Esophagus squamous epithelium (tissue), 5 donors: ENCODE measurements around the gene MVB12B. TPM values are rescaled to one million over a fixed set of nuclear protein-coding genes. Genes with fewer than 3 reads are reported as not detected.
"Not testable (repeated sequence)": the region's sequence is repeated elsewhere in the genome, so short reads cannot be mapped to it uniquely, and the experiment has no call there.

Source experiments
- DNase-seq: peaks from one replicate; lab custom pipeline; 2025; lab: John Stamatoyannopoulos, UW
- H3K27ac ChIP-seq, 4 donors: fragments of 200-600 bp; sonication (generic); one replicate each; pipeline ENCODE4 v1.5.1; 2016 to 2019; ENCODE audit warnings: mild to moderate bottlenecking in 1 of 4
- H3K27me3 ChIP-seq, 4 donors: fragments of 200-600 bp; sonication (generic); 1 replicate in 3 of 4; 2 replicates in 1 of 4; pipeline versions ENCODE4 v1.5.1 to v1.6.0; 2017 to 2021; ENCODE audit warnings: antibody characterized with exemption in 1 of 4
- H3K36me3 ChIP-seq, 3 donors: fragments of 200-600 bp; sonication (generic); one replicate each; pipeline ENCODE4 v1.5.1; 2016 to 2019
- H3K4me1 ChIP-seq, 3 donors: fragments of 200-600 bp; sonication (generic); one replicate each; pipeline ENCODE4 v1.5.1; 2017 to 2019
- H3K4me3 ChIP-seq, 4 donors: fragments of 200-600 bp; sonication (generic); 1 replicate in 3 of 4; 2 replicates in 1 of 4; pipeline ENCODE4 v1.5.1; 2016 to 2019; ENCODE audit warnings: mild to moderate bottlenecking in 2 of 4, moderate library complexity in 1 of 4
- H3K9me3 ChIP-seq, 3 donors: fragments of 200-600 bp; sonication (generic); one replicate each; pipeline ENCODE4 v1.5.1; 2016 to 2019
- CTCF ChIP-seq, 6 experiments: fragments of 450-650 bp in 4 of 6; fragments of 200-600 bp in 2 of 6; sonication (generic) in 2 of 6; IDR thresholded peaks; one replicate each; pipeline ENCODE4 v1.5.1; 2016 to 2019; ENCODE audit warnings: antibody characterized with exemption in 6 of 6, mild to moderate bottlenecking in 4 of 6, moderate library complexity in 4 of 6
- POLR2A ChIP-seq, 4 donors: fragments of 450-650 bp; IDR thresholded peaks; one replicate each; pipeline ENCODE4 v1.6.1; 2017; ENCODE audit warnings: antibody characterized with exemption in 4 of 4, mild to moderate bottlenecking in 4 of 4, moderate library complexity in 3 of 4
- WGBS, 2 donors: methylation state at CpG; one replicate each; pipeline ENCODE4 v1.1.5; 2018; 5-methylcytosine and 5-hydroxymethylcytosine counted together
- intact Hi-C: fragments of 100-400 bp; cut with DNase I; formaldehyde crosslinking; loops from one replicate; pipeline ENCODE4 v1.15.0; 2022
- total RNA-seq, 4 donors: library from RNA; depleted of rRNA; stranded (reverse); fragments of >200 nt; gene quantifications; one replicate each; pipeline ENCODE4 v1.1.0, GENCODE V29; 2016
- donor health status: DM: yes; HTN: yes; CAD: no.

The MVB12B gene
- total RNA-seq, result 10 to 100 TPM in 1 of 4 donors, 1 to 10 TPM in 3; 3.2 to 13.2 (median 5.3) TPM

DNA sequence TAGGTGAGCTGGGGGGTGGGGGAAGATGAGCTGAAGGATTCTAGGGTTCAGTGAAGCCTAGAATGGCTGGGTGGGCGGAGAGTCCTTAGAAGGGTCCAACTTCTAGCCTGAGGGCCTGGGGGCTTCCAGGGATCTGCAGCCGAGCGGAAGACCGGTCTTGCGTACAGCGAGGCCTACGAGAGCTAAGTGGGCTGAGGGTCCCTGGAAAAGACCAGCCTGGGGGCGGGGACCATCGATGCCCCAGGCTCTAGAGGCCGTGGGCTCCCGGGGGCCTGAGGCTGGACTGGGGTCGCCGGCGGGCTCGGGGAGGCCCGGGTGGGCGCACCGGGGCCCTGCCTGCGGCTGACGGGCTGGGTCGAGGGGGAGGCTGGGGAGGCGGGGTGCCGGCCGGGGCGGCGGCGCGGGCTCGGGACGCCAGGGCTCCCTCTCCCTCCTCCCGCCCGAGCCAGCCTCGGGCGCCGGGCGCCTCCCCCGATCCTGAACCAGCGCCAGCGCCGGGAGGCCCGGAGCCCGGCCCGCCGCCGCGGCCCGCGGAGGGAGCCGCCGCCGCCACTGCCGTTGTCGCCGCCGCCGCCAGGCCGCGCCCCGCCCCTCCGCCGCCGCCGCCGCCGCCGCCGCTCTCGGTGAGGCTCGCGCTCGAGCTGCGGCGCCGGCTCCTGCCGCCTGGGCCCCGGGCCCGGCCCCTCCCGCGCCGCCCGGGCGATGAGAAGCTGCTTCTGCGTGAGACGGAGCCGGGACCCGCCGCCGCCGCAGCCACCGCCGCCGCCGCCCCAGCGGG lies at the start of gene MVB12B:
Gene MVB12B (plus strand): TSS at position 602 of the 778 bp plus-strand sequence. CDS start 101 bp downstream, at position 703.
- Histone ChIP-seq H3K9me3 (peaks cover 0 to 11% (median 11%) of the 10 kb centered on the region in 3 donors), H3K27me3 (no peaks in the 10 kb centered on the region), H3K4me3 (peak within 1 kb of the TSS; percentile 48 to 81 (median 62)), H3K36me3 (no peaks in the 10 kb centered on the region), H3K27ac (peak within 1 kb of the TSS; percentile 81 to 90 (median 88)), H3K4me1 (peaks cover 6 to 44% (median 14%) of the 10 kb centered on the region in 3 donors)
- no peak for DNase-seq
- TF ChIP-seq CTCF (IDR thresholded peaks at IDR 0.05) (no peak), POLR2A (IDR thresholded peaks at IDR 0.05) (no peak)
- intact Hi-C loops, result no loop called here
- WGBS, 2 donors, result 28 to 67% methylated on average over 1 to 3 of the region's 94 CpGs

- no peaks in the 10 kb centered on the region for H3K9me3 ChIP-seq
- H3K4me3 ChIP-seq, result no peak overlapping the region
- no peak for DNase-seq
- no peaks in the 10 kb centered on the region for H3K4me1 ChIP-seq
- intact Hi-C loops, result no loop called here
- no peaks in the 10 kb centered on the region for H3K36me3 ChIP-seq
- no peak overlapping the region for H3K27ac ChIP-seq
- TF ChIP-seq POLR2A (IDR thresholded peaks at IDR 0.05) (no peak), CTCF (IDR thresholded peaks at IDR 0.05) (no peak)
- 92 to 93% methylated on average over 2 to 3 of the region's 9 CpGs for WGBS, 2 donors
- H3K27me3 ChIP-seq, result peaks cover 0 to 6% (median 0%) of the 10 kb centered on the region in 4 donors
Measured at GRCh38 chr9:126283799-126284465, 42.7 kb upstream of the MVB12B start.

- H3K4me1 ChIP-seq, H3K9me3 ChIP-seq, DNase-seq, H3K27ac ChIP-seq, H3K27me3 ChIP-seq, H3K4me3 ChIP-seq, intact Hi-C loops, H3K36me3 ChIP-seq: not testable (repeated sequence)
- WGBS, 2 donors, result 57 to 64% methylated on average over 2 of the region's 2 CpGs
Measured at GRCh38 chr9:126285652-126286051, 41.0 kb upstream of the MVB12B start.

DNA sequence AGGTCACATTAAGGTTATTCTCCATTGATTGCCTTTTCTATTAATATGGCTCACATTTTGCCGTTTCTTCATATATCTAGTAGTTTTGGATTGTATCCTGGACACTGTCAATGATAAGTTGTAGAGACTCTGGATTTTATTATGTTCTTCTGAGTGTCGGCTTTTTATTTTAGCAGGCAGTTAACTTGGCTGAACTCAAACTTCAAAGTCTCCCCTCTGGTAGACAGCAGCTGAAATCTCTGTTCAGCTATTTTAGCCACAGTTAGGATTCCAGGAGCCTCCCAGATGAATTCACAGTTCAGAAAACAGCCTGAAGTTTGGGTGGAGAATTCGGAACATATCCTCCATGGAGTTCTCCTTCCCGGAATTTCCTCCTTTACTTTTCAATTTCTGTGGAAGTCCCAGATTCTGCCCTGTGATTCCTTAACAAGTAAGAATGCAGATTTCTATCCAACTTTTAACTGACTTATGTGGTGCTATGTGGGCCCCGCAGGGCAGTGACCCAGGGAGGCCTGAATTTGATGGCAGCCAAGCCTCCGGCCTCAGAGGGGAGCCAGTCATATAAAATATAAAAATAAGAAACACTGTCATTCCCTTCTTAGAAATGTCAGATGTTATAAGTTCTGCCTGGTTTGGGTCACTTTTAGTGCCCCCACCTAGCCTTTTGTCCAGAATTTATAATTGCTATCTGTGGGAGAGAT lies 39.3 kb upstream of the MVB12B start:
- WGBS, 2 donors, result 84 to 96% methylated on average over 5 to 6 of the region's 6 CpGs
- TF ChIP-seq CTCF (IDR thresholded peaks at IDR 0.05) (no peak), POLR2A (IDR thresholded peaks at IDR 0.05) (no peak)

DNA sequence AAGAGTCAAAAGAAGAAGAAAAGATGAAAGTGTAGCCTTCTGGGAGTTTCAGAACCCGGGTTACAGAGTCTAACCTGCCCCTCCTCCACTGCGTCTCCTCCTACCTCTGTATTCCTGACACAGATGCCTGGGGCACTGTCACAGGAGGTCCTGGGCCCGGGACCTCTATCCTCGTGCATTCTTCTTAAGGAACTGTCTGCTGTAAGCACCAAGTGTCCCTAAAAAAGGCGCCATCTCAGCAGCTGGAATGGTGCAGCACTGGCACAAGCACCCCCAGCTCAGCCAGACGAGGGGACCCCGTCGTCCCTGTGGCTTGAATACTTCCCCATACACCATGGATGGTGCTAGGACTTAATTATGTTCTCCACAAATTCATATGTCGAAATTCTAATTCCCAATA lies 35.8 kb upstream of the MVB12B start:
- Histone ChIP-seq H3K27me3 (peaks cover 0 to 24% (median 0%) of the 10 kb centered on the region in 4 donors), H3K4me1 (no peaks in the 10 kb centered on the region), H3K4me3 (no peak overlapping the region), H3K9me3 (no peaks in the 10 kb centered on the region), H3K36me3 (no peaks in the 10 kb centered on the region), H3K27ac (no peak overlapping the region)
- intact Hi-C loops, result no loop called here
- DNase-seq, result no peak
- 75 to 81% methylated on average over 7 to 9 of the region's 9 CpGs for WGBS, 2 donors
- no peak for TF ChIP-seq CTCF (IDR thresholded peaks at IDR 0.05)
- TF ChIP-seq POLR2A (IDR thresholded peaks at IDR 0.05), result no peak

More for the DNA sequence above, 39.3 kb upstream of the MVB12B start:
- no peak overlapping the region for H3K4me3 ChIP-seq
- H3K36me3 ChIP-seq, result no peaks in the 10 kb centered on the region
- intact Hi-C loops, result no loop called here
- no peaks in the 10 kb centered on the region for H3K4me1 ChIP-seq
- H3K27me3 ChIP-seq, result peaks cover 0 to 10% (median 0%) of the 10 kb centered on the region in 4 donors
- no peak for DNase-seq
- no peaks in the 10 kb centered on the region for H3K9me3 ChIP-seq
- H3K27ac ChIP-seq, result no peak overlapping the region
